Stimulated activated CD8-positive, alpha-beta memory T cell treated with anti-CD3 and anti-CD28 coated beads, Interleukin-4, amount 100 ng/mL, for 24 hours (primary cell): ENCODE results near the gene RILPL1.
"Not testable (repeated sequence)": the region's sequence is repeated elsewhere in the genome, so short reads cannot be mapped to it uniquely, and the experiment has no call there.

Experiments
- DNase-seq: peaks from one replicate; pipeline ENCODE4 v3.0.0-alpha.2; 2020; ENCODE audit warnings: low read depth

The RILPL1 gene, protein sequence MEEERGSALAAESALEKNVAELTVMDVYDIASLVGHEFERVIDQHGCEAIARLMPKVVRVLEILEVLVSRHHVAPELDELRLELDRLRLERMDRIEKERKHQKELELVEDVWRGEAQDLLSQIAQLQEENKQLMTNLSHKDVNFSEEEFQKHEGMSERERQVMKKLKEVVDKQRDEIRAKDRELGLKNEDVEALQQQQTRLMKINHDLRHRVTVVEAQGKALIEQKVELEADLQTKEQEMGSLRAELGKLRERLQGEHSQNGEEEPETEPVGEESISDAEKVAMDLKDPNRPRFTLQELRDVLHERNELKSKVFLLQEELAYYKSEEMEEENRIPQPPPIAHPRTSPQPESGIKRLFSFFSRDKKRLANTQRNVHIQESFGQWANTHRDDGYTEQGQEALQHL

DNA sequence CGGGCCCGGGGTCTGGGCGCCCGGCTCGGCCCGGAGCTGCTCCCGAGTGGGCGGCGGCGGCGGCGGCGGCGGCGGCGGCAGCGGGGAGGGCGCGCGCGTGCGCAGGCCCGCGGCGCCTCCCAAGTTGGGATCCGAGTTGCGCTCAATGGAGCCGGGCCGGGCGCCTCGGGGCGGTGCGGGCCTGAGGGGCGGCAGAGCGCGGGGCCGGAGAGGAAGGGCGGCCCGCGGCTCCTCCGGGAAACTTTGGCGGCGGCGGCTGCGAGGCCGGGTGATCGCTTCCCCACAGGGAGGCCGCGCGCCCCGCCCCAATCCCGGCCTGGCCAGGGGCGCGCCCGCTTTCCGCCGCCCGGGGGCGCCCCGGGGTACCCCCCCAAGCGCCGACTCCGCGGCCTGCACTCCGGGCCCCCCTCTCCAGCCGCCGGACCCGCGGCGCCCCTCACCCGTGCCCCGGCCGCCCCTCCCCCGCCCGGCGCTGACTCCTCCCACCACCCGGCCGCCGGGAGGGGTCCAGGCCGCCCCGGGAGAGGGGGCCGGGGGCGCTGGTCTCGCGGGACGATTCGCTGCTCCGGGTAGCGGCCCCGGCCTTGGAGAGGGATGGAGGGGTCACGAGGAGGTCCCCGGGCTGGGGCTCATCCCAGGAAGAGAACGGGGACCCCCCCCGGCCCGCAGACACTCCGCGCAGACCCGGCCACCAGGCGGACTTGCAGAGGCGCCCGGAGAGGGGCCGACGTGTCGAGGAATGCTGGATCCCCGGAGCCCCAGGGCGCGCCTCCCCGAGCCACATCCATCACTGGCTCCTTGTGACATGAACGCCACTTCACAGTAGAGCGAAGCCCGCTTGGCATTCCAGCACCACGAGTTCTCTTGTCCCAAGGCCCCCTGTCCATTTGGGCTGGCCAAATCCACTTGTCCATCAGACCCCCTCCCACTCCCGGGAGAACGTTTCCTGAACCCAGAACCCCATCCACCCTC is at the start of gene RILPL1:
Gene RILPL1 (minus strand): TSS at position 48 of the 972 bp plus-strand sequence. CDS start 237 bp downstream, outside the sequence.
- peak; percentile 31 for DNase-seq

DNA sequence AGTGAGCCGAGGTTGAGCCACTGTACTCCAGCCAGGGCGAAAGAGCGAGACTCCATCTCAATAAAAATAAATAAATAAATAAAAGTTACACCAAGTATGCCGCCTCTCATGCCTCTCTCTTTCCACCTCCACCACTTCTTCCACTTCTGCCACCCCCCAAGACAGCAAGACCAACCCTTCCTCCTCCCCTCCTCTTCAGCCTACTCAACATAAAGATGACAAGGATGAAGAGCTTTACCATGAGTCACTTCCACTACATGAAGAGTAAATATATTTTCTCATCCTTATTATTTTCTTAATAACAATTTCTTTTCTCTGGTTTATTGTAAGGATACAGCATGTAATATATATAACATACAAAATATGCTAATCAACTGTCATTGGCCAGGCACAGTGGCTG is 47.3 kb upstream of the RILPL1 start:
- DNase-seq: no peak

DNA sequence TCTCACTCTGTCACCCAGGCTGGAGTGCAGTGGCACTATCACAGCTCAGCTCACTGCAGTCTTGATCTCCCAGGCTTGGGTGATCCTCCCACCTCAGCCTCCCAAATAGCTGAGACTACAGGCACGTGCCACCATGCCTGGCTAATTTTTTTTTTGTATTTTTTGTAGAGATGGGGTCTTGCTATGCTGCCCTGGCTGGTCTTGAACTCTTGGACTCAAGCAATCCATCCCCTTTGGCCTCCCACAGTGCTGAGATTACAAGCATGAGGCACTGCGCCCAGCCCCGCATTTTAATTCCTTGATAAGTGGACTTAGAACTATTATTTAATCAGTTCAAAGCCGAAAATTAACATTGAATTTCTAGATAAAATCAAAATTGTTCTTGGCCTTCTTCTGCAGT is 45.3 kb upstream of the RILPL1 start:
- not testable (repeated sequence) for DNase-seq

DNA sequence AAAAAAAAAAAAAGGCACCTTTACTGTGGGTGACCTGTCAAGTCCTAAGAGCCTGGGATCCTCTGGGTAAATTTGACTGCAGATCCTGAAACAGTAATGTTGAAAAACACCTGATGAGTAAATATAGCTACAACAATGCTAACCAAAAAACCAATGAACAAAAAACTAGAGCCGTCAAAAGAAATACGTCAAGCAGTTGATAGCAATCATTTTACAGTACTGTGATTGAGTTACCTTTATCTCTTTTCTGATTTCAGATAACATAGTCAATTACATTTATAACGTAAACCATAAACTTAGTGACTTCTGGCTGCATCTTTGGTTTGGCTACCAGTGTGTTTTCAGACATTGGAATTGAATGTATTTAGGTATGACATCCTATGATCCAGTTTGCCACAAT is 44.7 kb upstream of the RILPL1 start:
- no peak for DNase-seq

DNA sequence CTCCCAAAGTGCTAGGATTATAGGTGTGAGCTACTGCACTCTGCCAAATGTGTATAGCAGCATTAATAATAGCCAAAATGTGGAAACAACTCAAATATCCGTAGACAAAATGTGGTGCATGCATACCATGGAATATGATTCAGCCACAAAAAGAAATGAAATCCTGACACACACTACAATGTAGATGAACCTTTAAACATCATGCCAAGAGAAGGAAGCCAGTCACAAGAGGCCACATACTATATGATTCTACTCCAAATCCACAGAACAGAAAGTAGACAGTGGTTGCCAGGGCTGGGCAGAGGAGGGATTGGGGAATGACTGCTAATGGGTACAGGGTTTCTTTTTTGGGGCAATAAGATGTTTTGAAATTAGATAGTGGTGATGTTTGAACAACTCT is 43.1 kb upstream of the RILPL1 start:
- no peak for DNase-seq

DNA sequence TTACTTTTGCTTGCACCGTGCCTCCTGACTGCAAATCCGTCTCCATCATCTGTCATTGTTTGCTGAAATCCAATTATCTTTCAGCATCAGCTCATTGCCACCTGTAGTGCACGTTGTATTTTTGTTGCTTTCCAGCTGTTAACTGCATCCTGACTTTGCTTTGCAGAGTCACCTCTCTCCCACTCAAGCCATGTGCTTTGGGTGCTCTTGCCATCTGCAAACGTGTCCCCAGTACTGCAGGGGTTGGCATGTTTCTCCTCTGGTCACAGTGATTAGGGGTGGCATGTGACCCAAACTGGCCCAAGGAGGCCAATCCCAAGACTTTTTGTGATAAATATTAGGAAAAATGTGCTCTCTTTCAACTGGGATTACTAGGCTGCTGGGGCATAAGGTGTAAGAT is 40.4 kb upstream of the RILPL1 start:
- no peak for DNase-seq

DNA sequence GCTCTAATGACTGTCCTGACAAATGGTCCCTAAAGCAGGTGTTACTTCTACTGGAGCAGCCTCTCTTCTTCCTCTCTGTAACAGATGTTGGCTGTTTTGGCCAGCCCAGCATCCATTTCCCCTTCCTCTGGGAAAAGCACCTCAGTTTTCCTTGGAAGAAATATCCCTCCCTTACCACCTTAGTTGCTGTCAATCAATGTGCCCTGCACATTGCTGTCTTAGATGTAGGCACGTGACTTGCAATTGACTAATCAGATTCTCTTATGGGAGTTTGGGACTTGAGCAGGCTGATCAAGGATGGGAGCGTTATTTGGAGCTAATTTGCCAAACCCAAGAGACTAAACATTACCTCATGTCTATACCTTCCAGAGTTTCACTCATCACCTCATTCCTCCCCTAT is 38.9 kb upstream of the RILPL1 start:
- DNase-seq: no peak

DNA sequence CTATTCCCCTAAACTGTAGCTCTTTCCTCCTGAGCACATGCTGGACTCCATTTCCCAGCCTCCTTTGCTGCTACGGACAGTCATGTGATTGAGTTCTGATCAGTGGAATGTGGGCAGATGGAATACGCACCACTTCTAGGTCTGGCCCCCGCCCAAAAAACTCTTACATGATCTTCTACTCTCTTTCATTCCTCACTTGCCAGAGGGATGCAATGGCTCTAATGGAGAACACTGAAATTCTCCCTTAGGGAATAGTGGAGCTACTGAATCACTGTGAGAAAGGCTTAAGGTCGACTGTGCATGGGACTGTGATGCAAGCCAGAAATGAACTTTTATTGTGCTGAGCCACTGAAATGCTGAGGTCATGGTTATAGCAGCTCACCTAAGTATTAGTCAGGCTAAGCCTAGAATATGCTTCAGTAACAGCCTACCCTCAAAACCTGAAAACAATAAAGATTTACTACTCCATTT is 37.9 kb upstream of the RILPL1 start:
- DNase-seq: no peak

DNA sequence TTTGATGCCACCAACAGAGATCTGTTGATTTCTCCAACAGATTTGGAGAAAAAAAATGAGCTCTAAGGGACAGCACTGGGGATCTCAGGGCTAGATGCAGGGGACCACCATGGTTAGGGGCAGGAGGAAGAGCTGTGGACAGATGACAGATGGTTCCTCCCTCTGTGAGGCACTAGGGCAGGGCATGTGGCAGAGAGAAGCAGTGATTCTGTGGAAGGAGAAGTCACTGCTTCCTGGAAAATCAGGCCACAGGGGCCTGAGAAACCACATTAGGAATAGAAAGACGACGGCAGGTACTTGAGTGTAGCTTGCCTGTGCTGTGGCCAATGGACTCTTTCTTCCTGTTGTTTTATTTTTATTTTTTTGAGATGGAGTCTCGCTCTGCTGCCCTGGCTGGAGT is 25.9 kb upstream of the RILPL1 start:
- DNase-seq: no peak

DNA sequence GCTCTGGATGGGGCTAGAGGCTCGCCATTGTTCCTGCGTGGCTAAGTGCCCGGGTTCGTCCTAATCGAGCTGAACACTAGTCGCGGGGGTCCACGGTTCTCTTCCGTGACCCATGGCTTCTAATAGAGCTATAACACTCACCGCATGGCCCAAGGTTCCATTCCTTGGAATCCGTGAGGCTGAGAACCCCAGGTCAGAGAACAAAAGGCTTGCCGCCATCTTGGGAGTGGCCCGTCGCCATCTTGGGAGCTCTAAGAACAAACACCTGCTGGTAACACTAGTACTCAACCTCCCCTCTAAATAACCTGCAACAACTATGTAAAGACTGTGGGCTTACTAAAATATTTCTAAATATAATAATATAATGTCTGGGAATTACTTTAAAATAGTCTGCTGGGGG is 25.0 kb upstream of the RILPL1 start:
- not testable (repeated sequence) for DNase-seq

DNA sequence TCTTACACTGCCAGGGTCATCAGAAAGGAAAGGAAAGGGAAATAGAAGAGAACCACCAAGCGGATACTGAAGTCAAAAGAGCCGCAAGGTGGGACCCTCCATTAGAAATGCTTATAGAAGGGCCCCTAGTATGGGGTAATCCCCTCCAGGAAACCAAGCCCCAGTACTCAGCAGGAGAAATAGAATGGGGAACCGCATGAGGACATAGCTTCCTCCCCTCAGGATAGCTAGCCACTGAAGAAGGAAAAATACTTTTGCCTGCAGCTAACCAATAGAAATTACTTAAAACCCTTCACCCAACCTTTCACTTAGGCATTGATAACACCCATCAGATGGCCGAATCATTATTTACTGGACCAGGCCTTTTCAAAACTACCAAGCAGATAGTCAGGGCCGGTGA is 21.3 kb upstream of the RILPL1 start:
- DNase-seq: not testable (repeated sequence)

DNA sequence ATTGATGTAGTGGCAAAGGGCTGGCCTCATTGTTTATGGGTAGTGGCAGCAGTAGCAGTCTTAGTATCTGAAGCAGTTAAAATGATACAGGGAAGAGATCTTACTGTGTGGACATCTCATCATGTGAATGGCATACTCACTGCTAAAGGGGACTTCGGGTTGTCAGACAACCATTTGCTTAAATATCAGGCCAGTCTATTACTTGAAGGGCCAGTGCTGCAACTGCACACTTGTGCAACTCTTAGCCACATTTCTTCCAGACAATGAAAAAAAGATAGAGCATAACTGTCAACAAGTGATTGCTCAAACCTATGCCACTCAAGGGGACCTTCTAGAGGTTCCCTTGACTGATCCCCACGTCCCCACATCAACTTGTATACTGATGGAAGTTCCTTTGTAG is 20.6 kb upstream of the RILPL1 start:
- DNase-seq: not testable (repeated sequence)

DNA sequence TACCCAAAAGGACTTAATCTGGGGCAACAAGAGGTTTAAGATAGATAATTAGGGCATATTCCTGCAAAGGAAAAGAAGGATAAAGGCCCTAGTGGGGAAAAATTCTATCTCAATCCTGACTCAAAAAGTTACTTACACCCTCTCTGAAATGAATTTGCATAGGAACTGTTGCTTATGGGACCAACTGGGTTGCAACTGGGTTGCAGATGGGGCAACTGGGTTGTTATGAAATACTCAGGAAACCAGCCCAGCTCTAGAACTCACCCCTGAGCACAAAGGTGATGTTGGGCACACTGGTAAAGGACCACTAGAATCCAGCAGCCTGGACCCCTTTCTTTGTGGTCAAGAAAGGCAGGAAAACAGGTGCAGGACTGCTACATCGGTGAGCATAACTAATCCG is 17.2 kb upstream of the RILPL1 start:
- no peak for DNase-seq

DNA sequence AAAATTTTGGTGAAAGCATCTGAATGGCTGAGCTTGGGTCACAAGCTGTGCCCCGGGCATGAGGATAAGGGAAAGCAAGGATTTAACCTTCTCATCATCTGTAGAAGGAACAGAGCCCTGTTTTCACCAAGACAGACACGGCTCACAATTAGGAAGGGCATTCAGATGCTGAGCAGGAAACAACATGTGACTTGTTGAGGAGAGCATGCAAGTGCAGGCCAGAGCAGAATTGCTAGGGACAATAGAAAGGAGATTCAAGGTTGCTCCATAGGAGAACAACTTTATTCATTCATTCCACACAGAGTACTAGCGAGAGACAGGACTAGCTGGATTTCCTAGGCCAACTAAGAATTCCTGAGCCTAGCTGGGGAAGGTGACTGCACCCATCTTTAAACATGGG is 14.6 kb upstream of the RILPL1 start:
- DNase-seq: no peak

DNA sequence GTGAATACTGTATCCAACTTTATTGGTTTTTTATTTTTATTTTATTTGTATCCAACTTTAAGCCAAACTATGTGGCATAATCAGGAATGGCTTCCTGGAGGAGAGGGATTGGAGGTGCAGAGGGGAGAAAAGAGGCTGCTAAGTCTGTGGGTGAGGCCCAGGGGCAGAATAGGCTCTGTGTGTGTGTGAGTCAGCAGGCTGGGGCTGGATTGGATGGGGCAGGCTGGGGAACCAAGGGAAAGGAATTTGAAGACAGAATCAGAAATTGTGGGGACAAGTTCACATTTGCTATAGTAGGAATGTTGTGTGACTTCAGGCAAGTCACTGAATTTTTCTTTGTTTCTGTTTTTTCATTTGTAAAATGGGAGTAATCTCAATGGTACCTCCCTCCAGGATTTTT is 12.8 kb upstream of the RILPL1 start:
- no peak for DNase-seq

DNA sequence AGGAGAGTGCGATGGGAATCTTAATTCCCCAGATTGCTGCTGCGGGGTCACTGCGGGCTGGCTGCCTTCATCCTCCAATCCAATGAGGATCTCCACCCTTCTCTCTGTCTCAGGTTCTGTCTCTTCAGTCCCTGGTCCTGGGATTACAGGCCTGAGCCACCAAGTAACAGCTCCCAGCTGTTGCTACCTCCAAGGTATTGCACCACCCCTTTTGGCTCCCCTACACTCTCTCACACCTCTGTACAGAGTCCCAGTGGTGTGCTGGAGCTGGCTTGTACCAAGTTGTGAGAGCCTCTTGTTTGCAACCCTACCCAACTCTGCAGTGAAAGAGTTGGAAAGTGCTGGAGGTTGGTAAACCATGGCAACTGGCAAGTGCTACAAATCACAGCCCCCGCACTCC is 10.0 kb upstream of the RILPL1 start:
- no peak for DNase-seq

DNA sequence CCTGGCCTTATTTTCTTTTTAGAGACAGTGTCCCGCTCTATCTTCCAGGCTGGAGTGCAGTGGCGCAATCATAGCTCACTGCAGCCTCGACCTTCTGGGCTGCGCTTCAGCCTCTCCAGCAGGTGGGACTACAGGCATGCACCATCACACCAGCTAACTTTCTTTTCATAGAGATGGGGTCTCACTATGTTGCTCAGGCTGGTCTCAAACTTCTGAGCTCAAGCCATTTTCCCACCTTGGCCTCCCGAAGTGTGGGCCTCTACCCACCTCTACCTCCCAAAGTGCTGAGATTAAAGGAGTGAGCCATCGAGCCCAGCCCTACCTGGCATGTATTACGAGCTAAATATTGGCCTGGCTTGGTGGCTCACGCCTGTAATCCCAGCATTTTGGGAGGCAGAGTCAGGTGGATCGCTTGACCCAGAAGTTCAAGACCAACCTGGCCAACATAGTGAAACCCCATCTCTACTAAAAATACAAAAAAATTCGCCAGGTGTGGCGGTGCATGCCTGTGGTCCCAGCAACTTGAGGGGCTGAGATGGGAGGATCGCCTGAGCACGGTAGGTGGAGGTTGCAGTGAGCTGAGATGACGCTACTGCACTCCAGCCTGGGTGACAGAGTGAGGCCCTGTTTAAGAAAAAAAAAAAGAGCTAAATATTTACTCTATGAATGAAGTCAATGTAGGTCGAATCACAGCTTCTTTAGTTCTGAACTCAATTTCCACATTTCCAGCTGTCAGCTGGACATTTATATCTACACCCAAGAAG is 7.6 kb upstream of the RILPL1 start:
- DNase-seq: no peak

DNA sequence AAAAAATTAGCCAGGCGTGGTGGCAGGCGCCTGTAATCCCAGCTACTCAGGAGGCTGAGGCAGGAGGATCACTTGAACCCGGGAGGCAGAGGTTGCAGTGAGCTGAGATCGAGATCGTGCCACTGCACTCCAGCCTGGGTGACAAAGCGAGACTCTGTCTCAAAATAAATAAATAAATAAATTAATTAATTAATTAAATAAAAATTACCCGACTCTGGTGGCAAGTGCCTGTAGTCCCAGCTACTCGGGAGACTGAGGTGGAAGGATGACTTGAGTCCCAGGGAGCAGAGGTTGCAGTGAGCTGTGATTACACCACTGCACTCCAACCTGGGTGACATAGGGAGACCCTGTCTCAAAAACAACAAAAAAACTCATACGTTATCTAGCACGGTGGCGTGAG is 2.4 kb upstream of the RILPL1 start:
- DNase-seq: not testable (repeated sequence)

DNA sequence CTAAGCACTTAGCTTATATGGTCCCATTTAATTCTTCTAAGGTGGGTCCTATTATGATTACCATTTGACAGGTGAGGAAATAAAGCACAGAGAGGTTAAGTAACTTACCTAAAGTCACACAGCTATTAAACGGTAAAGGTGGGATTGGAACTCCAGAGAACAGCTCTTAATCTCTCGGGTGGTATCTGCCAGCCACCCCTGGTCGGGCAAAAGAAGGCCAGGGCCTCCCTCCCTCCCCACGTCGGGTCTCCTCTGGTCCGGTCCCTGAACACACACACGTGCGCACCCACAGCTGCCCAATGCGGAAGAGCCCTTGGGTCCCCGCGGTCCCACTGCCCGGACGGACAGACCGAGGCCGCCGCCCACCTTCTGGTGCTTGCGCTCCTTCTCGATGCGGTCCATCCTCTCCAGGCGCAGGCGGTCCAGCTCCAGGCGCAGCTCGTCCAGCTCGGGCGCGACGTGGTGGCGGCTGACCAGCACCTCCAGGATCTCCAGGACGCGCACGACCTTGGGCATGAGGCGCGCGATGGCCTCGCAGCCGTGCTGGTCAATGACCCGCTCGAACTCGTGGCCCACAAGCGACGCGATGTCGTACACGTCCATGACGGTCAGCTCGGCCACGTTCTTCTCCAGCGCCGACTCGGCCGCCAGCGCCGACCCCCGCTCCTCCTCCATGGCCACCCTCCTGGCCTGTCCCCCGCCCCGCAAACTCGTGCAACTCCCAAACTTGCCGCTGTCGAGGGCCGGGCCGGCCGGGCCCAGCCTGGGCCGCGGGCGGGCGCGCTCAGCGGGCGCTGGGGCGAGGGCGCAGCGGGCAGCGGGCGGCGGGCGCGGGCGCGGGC is 490 bp downstream of the RILPL1 start:
- DNase-seq: peak; percentile 3

DNA sequence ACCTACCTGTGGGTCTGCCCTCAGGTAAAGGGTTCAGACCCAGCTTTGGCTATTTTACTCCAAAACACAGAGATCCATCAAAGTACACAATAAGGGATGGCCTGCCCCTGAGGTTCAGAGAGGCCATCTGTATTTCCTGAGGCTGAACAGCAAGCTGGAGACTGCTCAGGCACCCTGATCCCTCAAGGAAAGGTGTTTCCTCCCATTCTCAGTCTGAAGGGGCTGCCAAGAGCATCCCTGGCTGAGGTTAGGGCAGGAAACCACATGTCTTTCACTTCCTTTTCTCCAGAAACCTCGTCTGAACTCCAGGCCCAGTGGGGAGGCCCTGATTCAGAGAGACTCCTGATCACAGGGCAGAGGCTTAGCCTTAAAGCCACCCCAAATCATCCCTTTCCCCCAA is 1.5 kb downstream of the RILPL1 start:
- no peak for DNase-seq

DNA sequence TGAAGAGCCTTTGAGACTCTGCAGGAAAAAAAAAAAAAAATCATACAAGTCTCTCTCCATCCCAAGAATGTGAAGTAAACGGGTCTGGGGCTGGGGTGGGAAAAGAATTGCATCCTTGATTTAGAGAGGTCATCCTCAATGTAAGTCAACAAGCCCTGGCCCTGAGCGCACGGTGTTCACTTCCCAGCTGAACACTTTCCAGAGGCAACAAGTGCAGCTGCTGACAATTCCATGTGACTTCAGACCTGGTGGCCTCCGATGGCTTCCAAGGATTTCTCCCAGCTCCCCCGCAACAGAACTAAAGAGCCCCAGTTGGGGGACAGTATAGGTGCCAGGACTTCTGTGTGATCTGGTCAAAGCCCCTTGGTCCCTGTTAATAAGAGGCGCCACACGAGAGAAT is 2.4 kb downstream of the RILPL1 start:
- DNase-seq: no peak
